ENCODE results near the gene GRIN3A. TPM values are rescaled to one million over a fixed set of nuclear protein-coding genes. Genes with fewer than 3 reads are reported as not detected.
"Not testable (repeated sequence)": the region's sequence is repeated elsewhere in the genome, so short reads cannot be mapped to it uniquely, and the experiment has no call there.

The GRIN3A gene
- total RNA-seq, 3 donors from 2014 or later: 0.98 to 1.2 (median 1.0) TPM

DNA sequence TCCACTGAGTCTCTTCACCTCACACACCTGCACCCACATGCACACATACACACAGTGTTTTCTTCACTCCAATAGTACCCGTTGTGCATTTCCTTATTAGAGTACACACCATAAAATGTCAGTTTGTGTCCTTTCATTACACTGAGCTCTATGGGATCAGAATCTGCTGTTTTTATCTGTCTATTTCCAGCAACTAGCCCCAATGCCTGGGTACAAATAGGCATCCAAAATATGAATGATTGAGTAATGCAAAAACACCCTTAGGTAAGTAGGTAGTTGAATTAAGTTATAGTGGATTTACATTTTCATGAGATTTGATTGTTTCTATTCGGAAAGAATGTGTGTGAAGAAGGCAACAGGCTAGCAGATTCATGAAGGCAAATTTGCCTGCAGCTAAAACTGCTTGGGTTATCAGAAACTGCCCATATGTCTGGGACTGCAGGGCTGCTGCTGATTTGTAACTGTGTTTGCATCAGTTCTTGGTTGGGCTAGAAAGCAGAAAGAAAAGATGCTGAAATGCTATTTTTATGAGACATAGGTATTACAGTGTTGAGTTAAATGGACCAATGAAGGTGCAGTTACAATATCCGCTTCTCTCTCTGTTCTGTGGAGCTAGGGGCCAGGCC is 170.6 kb downstream of the GRIN3A start:
- H3K4me3 ChIP-seq: peak overlapping the region; percentile 9
- intact Hi-C loops (cut with DNase I, micrococcal nuclease): no loop called here
- no peaks in the 10 kb centered on the region for H3K36me3 ChIP-seq (ENCODE audit: low read depth)
- DNase-seq: no peak
- no peaks in the 10 kb centered on the region for H3K4me1 ChIP-seq (ENCODE audit: low read depth)
- ATAC-seq: peak; percentile 84
- TF ChIP-seq, protein P1, sequence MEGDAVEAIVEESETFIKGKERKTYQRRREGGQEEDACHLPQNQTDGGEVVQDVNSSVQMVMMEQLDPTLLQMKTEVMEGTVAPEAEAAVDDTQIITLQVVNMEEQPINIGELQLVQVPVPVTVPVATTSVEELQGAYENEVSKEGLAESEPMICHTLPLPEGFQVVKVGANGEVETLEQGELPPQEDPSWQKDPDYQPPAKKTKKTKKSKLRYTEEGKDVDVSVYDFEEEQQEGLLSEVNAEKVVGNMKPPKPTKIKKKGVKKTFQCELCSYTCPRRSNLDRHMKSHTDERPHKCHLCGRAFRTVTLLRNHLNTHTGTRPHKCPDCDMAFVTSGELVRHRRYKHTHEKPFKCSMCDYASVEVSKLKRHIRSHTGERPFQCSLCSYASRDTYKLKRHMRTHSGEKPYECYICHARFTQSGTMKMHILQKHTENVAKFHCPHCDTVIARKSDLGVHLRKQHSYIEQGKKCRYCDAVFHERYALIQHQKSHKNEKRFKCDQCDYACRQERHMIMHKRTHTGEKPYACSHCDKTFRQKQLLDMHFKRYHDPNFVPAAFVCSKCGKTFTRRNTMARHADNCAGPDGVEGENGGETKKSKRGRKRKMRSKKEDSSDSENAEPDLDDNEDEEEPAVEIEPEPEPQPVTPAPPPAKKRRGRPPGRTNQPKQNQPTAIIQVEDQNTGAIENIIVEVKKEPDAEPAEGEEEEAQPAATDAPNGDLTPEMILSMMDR (IDR thresholded peaks at IDR 0.05): no peak
- H3K9me3 ChIP-seq: no peaks in the 10 kb centered on the region

DNA sequence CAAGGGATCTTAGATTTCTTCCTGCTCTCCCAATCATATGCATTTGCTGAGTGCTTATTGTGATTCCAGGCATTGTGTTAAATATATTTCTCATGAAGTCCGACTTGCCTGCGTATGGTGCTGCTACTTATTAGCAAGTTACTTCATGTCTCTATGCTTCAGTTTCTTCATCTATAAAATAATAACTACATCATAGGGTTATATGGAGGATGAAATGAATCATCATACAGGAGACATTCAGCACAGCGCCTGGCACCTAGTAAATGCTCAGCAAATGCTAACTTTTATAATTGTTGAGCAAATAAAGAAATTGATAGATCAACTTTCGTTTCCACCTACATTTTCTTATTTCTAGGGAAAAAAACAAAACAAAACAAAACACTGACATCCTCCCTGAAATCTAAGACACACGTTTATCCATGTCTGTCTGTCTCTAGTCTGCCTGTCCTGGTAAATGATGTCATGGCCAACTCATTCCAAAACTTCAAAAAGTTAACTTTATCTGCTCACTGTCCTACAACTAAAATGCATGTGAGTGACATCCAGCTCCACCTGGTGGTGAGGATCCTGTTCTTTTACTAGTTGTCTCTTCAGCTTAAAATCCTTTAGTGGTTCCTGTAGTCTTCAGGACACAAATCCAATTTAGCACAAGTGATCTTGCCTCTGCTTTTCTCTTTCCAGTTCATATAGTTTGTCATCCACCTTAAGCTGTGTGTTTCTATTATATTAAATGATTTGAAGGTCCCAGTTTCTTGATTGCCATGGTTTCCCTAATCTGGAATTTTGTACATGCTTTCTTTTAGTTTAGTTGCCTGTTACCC is 171.3 kb downstream of the GRIN3A start:
- DNase-seq: peak in 1 of 3 donors; percentile 70
- Histone ChIP-seq H3K9me3 (no peaks in the 10 kb centered on the region), H3K36me3 (ENCODE audit: low read depth) (no peaks in the 10 kb centered on the region), H3K4me1 (ENCODE audit: low read depth) (no peaks in the 10 kb centered on the region), H3K4me3 (no peak overlapping the region)
- ATAC-seq: peak; percentile 42
- TF ChIP-seq, protein P1 (IDR thresholded peaks at IDR 0.05): no peak
- intact Hi-C loops (cut with DNase I, micrococcal nuclease): no loop called here

DNA sequence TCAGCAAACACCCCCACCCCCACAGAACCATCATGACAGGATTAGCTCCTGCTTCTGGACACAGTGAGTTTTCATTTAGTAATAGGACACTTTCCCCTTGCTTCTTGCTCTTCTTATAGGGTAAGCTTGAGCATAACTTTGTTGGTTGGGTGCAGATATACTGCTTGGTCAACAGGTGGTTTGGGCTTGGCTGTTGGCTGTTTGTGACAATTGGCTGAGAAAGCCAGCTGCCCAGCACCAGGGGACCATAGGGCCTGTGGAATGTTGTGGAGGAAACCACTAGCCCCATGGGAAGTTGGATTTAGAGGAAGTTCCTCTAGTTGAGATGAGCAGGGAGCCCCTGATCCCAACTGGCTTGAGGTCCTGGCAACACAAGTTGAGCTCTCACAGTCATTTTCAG is 174.2 kb downstream of the GRIN3A start:
- H3K36me3 ChIP-seq (ENCODE audit: low read depth): no peaks in the 10 kb centered on the region
- TF ChIP-seq, protein P1 (IDR thresholded peaks at IDR 0.05): no peak
- no peaks in the 10 kb centered on the region for H3K9me3 ChIP-seq
- no peak overlapping the region for H3K4me3 ChIP-seq
- intact Hi-C loops (cut with DNase I, micrococcal nuclease): no loop called here
- no peak for DNase-seq
- no peak for ATAC-seq
- H3K4me1 ChIP-seq (ENCODE audit: low read depth): no peaks in the 10 kb centered on the region

DNA sequence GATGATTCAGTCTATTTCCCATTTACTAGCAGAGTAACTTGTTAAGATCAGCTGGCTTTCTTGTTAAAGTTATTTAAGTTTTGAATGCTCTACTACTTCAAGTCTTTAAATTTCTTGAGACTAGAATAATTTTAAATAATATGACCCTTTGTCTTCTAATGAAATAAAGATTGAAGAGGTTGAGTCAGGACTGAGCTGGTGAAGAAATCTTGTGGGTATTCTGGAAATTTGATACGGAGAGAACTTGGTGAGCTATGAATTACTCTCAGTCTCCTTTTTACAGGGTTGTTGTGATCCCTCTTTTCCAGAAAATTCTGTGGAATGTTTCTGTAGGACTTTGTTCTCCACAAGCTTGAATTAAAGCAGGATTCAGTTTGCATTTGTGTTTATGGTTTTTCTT is 175.5 kb downstream of the GRIN3A start:
- Histone ChIP-seq H3K9me3 (no peaks in the 10 kb centered on the region), H3K4me3 (no peak overlapping the region), H3K36me3 (ENCODE audit: low read depth) (no peaks in the 10 kb centered on the region), H3K4me1 (ENCODE audit: low read depth) (no peaks in the 10 kb centered on the region)
- intact Hi-C loops (cut with DNase I, micrococcal nuclease): no loop called here
- TF ChIP-seq, protein P1 (IDR thresholded peaks at IDR 0.05): no peak
- DNase-seq: no peak
- ATAC-seq: no peak

DNA sequence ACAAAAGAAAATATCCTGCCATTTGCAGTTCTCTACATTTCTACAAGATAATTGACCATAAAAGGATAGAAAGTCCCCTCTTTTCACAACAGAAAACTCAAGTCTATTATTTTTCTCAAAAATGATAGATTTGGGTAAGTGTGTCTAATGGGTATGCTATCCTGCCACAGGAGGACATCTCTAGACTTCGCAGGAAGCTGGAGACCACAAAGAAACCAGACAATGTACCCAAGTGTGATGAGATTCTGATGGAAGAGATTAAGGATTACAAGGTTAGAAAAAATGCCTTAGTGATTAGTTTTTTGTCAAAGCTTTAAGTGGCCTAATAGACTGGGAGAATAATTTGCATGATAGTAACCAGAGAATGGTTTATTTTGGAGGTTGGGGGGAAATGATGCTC is 176.7 kb downstream of the GRIN3A start:
- Histone ChIP-seq H3K9me3 (no peaks in the 10 kb centered on the region), H3K4me3 (no peak overlapping the region), H3K36me3 (ENCODE audit: low read depth) (no peaks in the 10 kb centered on the region), H3K4me1 (ENCODE audit: low read depth) (no peaks in the 10 kb centered on the region)
- ATAC-seq: no peak
- DNase-seq: no peak
- TF ChIP-seq, protein P1 (IDR thresholded peaks at IDR 0.05): no peak
- intact Hi-C loops (cut with DNase I, micrococcal nuclease): no loop called here

DNA sequence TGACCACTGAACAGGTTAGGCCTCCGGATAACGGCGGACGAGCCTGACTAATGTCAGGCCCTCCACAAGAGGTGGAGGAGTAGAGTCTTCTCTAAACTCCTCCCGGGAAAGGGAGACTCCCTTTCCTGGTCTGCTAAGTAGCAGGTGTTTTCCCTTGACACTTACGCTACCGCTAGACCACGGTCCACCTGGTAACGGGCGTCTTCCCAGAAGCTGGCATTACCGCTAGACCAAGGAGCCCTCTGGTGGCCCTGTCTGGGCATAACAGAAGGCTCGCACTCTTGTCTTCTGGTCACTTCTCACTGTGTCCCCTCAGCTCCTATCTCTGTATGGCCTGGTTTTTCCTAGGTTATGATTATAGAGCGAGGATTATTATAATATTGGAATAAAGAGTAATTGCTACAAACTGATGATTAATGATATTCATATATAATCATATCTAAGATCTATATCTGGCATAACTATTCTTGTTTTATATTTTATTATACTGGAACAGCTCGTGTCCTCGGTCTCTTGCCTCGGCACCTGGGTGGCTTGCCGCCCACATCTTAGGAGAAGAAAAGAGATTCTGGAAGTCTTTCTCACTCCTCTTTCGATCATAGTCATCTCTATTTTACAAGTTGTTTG is 188.9 kb downstream of the GRIN3A start:
- ATAC-seq; intact Hi-C loops (cut with DNase I, micrococcal nuclease); H3K4me3 ChIP-seq; H3K4me1 ChIP-seq (ENCODE audit: low read depth); H3K9me3 ChIP-seq: not testable (repeated sequence)
- peaks cover 15% of the 10 kb centered on the region for H3K36me3 ChIP-seq (ENCODE audit: low read depth)
- peak in 1 of 3 donors; percentile 26 for DNase-seq
